ENCODE data around the gene BTBD7. TPM values are rescaled to one million over a fixed set of nuclear protein-coding genes. Genes with fewer than 3 reads are reported as not detected.

The BTBD7 gene
- total and polyA plus RNA-seq, 9 of the 15 experiments (the other 6 are each of a cell fraction or from before 2014, with no cell fraction given), result 2.5 to 12.9 (median 6.2) TPM

- TF ChIP-seq ZNF77 (CRISPR knock-in tag; IDR thresholded peaks at IDR 0.05) (no peak), ZNF766 (CRISPR knock-in tag; conservative IDR thresholded peaks at IDR 0.05) (no peak), BCOR (IDR thresholded peaks at IDR 0.05) (no peak), SMC3 (conservative IDR thresholded peaks at IDR 0.05; ENCODE audit: insufficient read depth, low read depth, low read length) (peak; percentile 27; the same call in 1 of the 2 replicates), ZNF76 (CRISPR knock-in tag; IDR thresholded peaks at IDR 0.05; ENCODE audit: borderline replicate concordance) (no peak), HNRNPH1 (optimal IDR thresholded peaks at IDR 0.05; ENCODE audit: low read depth, low read length) (no peak), JUNB (CRISPR knock-in tag; conservative IDR thresholded peaks at IDR 0.05) (no peak), KAT8 (IDR thresholded peaks at IDR 0.05; ENCODE audit: low read depth) (no peak), ZC3H11A (IDR thresholded peaks at IDR 0.05; ENCODE audit: low read depth, low read length) (no peak), EP400 (IDR thresholded peaks at IDR 0.05) (0 out of 2 replicates have a peak, but pooled peaks have one; percentile 21), FOXK1 (CRISPR knock-in tag; IDR thresholded peaks at IDR 0.05; ENCODE audit: borderline replicate concordance) (no peak), BRF2 (IDR thresholded peaks at IDR 0.05; ENCODE audit: borderline replicate concordance, insufficient read depth, insufficient read length) (no peak), SREBF1 (IDR thresholded peaks at IDR 0.05; ENCODE audit: borderline replicate concordance, low read depth, low read length) (no peak), MYNN (IDR thresholded peaks at IDR 0.05) (no peak), MYNN (CRISPR knock-in tag; IDR thresholded peaks at IDR 0.05) (no peak), RBM14 (IDR thresholded peaks at IDR 0.05; ENCODE audit: borderline replicate concordance, insufficient read depth, low read depth, low read length) (no peak), NFATC3 (IDR thresholded peaks at IDR 0.05) (no peak), SIN3B (IDR thresholded peaks at IDR 0.05; ENCODE audit: low read depth) (0 out of 2 replicates have a peak, but pooled peaks have one; percentile 10), HDAC1 (IDR thresholded peaks at IDR 0.05) (peak in 1 of 2 experiments; percentile 28; a peak in 1 of 4 replicates), ZNF431 (CRISPR knock-in tag; IDR thresholded peaks at IDR 0.05) (no peak), CC2D1A (IDR thresholded peaks at IDR 0.05) (no peak), ZNF24 (IDR thresholded peaks at IDR 0.05) (no peak)
- TF ChIP-seq, protein P1, sequence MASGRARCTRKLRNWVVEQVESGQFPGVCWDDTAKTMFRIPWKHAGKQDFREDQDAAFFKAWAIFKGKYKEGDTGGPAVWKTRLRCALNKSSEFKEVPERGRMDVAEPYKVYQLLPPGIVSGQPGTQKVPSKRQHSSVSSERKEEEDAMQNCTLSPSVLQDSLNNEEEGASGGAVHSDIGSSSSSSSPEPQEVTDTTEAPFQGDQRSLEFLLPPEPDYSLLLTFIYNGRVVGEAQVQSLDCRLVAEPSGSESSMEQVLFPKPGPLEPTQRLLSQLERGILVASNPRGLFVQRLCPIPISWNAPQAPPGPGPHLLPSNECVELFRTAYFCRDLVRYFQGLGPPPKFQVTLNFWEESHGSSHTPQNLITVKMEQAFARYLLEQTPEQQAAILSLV (tag; IDR thresholded peaks at IDR 0.05), result no peak
- TF ChIP-seq, protein P2, sequence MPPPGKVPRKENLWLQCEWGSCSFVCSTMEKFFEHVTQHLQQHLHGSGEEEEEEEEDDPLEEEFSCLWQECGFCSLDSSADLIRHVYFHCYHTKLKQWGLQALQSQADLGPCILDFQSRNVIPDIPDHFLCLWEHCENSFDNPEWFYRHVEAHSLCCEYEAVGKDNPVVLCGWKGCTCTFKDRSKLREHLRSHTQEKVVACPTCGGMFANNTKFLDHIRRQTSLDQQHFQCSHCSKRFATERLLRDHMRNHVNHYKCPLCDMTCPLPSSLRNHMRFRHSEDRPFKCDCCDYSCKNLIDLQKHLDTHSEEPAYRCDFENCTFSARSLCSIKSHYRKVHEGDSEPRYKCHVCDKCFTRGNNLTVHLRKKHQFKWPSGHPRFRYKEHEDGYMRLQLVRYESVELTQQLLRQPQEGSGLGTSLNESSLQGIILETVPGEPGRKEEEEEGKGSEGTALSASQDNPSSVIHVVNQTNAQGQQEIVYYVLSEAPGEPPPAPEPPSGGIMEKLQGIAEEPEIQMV (tag; conservative IDR thresholded peaks at IDR 0.05; ENCODE audit: low read depth), result no peak
- TF ChIP-seq, protein P3, sequence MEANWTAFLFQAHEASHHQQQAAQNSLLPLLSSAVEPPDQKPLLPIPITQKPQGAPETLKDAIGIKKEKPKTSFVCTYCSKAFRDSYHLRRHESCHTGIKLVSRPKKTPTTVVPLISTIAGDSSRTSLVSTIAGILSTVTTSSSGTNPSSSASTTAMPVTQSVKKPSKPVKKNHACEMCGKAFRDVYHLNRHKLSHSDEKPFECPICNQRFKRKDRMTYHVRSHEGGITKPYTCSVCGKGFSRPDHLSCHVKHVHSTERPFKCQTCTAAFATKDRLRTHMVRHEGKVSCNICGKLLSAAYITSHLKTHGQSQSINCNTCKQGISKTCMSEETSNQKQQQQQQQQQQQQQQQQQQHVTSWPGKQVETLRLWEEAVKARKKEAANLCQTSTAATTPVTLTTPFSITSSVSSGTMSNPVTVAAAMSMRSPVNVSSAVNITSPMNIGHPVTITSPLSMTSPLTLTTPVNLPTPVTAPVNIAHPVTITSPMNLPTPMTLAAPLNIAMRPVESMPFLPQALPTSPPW (CRISPR knock-in tag; IDR thresholded peaks at IDR 0.05), result peak; percentile 49; the same call in 1 of the 2 replicates
These were observed 125.1 kb downstream of the BTBD7 start (continued) for GRCh38 chr14:93207468-93208308.

Data from K562 (cell line).